Stimulated activated CD4-positive, alpha-beta T cell treated with anti-CD3 and anti-CD28 coated beads, Interleukin-15, amount 100 ng/mL, for 1 hour (primary cell): ENCODE data around the gene NAMPT.
"Not testable (repeated sequence)": the region's sequence is repeated elsewhere in the genome, so short reads cannot be mapped to it uniquely, and the experiment has no call there.

ENCODE experiments used
- DNase-seq, 2 donors: peaks; one replicate each; pipeline ENCODE4 v3.0.0-alpha.2; 2020; ENCODE audit warnings: low read depth in 1 of 2, low spot score in 1 of 2

NAMPT gene

GRCh38 chr7:106305732-106306131, 20.9 kb upstream of the NAMPT start:
- no peak for DNase-seq

- no peak for DNase-seq
Observed at GRCh38 chr7:106304568-106304967, 19.8 kb upstream of the NAMPT start.

GRCh38 chr7:106298631-106299030, 13.8 kb upstream of the NAMPT start:
- not testable (repeated sequence) for DNase-seq

DNA sequence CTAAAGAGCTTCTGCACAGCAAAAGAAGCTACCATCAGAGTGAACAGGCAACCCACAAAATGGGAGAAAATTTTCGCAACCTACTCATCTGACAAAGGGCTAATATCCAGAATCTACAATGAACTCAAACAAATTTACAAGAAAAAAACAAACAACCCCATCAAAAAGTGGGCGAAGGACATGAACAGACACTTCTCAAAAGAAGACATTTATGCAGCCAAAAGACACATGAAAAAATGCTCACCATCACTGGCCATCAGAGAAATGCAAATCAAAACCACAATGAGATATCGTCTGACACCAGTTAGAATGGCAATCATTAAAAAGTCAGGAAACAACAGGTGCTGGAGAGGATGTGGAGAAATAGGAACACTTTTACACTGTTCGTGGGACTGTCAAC, 13.4 kb upstream of the NAMPT start:
- not testable (repeated sequence) for DNase-seq

DNA sequence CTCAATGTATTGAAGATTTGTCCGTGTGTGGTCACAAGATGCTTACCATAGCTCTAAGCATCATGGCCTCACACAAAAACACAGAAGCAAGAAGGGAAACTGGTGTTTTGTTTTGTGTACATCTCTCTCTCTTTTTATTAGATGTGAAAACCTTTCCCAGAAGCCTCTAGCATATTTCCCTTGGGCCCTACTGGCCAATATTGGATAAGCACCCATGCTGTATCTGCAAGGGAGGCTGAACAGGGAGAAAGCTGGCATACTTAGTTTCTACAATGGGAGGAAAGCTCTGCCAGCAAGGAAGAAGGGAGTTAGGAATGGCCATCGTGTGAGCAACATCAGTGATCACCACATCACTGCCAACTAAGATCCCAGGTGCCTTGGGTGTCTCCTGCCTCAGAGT, 9.6 kb upstream of the NAMPT start:
- no peak for DNase-seq

DNA sequence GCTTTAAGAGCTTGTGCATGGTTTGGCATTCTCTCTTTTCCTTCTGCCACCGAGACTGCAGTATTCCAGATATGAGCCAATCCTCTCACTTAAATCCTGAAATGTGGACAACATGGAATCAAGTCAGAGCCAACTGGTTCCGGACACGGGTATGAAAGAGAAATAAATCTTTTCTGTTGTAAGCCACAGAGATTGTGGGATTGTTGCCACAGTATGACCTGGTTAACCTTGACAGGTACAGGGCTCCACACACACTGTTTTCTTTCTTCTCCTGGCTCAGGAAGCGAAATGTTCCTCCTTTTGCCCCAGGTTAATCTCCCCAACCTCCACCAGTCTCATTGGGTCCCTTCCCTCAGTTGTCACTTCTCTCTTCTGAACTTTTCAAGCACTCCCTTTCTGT, 6.5 kb upstream of the NAMPT start:
- no peak for DNase-seq

- no peak for DNase-seq
Observed at GRCh38 chr7:106290319-106290718, 5.5 kb upstream of the NAMPT start.

DNA sequence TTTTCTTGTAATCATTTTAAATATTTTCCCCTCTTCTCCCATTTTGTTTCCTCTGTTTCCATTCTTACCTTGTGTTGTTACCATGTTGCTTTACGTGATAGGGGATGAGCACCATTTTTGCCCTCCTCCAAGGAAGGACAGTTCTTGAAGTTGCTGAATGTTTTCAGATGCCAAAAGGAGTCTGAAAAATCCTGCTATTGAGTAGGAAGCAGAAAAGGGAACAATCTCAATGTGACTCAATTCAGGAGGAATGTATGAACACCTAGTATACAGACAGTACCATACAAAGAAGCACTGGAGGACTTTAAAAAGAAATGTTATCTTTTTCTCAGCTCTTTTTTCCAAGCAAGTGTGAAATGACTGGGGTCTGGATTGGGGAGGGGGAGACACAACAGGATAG, 5.1 kb upstream of the NAMPT start:
- no peak for DNase-seq

DNA sequence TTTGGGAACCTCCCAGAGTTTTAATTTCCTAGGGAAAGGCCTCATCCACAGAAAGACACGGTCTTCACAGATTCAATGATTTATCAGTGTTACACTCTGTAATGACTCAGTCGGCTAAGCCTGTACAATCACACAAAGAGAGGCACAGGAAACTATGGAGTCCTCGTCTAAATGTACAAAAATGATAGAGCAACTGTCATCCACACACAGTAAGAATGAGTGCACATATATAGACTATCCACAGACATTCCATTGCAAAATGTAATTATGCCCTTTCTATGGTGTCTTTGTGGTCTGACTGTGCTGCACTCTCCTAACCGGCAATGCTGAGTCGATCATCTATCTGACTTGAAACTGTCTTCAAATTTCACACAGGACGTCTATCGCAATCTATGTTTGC, 3.5 kb upstream of the NAMPT start:
- no peak for DNase-seq

- DNase-seq: no peak
Observed at GRCh38 chr7:106287786-106288185, 3.0 kb upstream of the NAMPT start.

DNA sequence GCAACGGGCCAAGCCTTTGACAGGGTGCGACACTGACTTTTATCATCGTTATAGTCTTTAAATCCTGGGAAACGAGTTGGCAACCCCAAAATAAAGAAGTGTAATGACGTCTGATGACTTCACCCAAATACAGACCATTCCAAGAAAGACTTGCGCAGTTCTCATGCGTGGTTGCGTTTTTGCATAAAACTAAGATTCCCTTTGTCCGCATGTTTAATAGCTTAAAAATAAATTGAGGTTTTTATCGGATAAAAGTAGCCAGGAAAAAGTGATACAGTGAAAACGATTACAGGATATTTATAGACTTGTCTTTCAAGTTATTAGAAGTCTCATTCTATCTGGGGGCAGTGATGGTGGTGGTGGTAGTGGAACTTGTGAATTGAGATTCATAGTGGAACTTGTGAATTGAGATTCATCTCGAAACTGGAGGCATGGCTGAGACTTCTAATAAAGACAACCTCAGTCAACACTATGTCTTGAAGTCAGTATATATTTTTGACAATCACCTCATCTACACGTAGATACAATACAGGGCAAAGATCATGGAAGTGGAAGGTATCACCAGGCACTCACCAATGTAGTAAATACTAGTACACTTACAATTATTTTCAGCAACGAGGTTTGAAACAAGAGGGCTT, 1.2 kb upstream of the NAMPT start:
- DNase-seq: no peak

GRCh38 chr7:106285051-106285854, 470 bp upstream of the NAMPT start:
- DNase-seq: peak; percentile 96 to 100

DNA sequence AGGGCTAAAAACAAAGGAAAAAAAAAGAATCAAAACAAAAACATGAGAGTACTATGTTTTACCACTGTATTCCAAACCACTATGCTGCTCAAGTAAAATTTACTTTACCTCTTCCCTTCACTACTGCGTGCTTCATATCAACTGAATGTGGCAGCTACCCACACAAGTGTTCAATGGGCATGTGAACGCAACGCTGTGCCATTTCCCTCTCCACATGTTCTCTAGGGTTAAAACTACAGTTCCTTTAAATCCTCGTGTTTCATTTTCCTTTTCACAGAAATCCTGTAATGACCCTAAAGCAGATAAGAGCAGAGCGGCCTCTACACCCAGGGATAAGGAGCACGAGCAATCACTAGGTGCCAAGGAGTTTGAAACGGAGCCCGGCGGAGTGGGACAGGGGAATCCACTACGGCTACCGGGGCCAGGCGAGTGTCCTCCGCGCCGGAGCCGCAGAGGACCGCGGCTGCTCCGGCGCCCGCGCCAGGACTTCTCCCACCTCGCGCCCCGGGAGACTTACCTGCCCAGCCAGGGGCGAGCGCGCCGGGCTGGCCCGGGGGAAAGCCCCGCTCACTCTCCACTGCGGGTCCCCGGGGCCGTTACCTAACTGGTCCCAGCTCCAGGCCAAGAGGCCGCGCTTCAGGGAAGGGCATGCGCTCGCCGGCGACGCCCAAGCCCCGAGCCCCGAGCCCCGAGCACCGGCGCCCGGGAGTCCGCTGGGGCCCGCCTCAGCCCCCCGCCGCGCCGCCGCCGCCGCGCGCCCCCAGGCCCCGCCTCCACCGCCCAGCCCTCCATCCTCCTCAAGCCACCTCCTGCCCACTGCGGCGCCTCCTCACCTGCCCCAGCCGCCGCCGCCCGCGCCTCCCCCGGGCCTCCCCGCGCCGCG, 711 bp downstream of the NAMPT start:
- DNase-seq: peak; percentile 22 to 43

- DNase-seq: no peak
Observed at GRCh38 chr7:106283501-106283830, 1.3 kb downstream of the NAMPT start.

- no peak for DNase-seq
Observed at GRCh38 chr7:106282852-106283251, 1.9 kb downstream of the NAMPT start.

GRCh38 chr7:106282390-106282789, 2.4 kb downstream of the NAMPT start:
- DNase-seq: no peak

DNA sequence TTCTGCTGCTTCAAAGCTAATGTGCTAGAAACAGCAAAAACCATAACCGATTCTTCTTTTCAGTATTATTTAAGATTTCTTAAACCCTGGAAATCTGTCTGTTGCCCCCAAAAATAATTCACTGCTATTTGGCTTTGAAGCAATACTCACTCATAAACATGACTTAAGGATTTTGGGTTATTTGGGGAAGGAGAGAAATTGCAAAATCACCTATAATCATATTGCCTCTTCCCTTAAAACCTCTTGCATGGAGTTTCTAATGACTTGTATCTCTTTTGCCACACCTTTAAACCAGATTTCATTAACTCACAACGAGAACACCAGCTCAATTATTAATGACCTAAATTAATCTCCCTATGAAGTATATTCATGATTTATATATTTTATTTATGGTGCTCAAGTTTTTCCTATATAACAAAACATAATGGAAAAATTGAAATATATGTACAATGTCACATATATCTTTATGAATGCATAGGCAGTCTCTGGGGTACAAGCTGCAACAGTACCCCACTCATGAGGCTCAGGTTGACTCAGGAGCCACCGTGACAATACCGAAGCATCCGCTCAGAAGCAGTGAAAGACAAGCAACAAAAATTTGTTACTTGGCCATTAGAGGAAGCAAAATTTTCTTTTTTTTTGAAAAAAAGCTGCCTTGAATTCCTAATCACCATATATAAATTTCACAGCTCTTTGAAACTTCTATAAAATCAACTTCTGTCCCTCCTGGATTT, 3.0 kb downstream of the NAMPT start:
- DNase-seq: no peak

GRCh38 chr7:106281127-106281526, 3.7 kb downstream of the NAMPT start:
- DNase-seq: no peak

GRCh38 chr7:106279425-106280197, 5.2 kb downstream of the NAMPT start:
- DNase-seq: no peak

DNA sequence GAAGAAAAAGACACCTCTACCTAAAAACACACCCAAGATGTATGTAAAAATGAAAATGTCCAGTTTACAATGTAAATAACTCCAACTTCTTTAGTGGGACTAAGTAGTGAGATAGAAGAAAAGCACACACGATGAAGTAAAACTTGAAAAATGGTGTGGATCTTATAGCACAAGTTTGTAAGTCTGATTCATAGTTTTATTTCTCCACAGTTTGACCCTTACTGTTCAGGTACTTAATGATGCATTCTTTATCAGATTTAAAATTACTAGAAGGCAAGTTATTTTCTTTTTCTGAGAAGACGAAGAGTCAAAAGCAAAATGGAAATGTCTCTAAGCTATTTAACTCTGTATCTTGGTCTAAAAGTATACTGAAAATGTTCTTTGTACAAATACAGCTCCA, 6.1 kb downstream of the NAMPT start:
- DNase-seq: no peak

DNA sequence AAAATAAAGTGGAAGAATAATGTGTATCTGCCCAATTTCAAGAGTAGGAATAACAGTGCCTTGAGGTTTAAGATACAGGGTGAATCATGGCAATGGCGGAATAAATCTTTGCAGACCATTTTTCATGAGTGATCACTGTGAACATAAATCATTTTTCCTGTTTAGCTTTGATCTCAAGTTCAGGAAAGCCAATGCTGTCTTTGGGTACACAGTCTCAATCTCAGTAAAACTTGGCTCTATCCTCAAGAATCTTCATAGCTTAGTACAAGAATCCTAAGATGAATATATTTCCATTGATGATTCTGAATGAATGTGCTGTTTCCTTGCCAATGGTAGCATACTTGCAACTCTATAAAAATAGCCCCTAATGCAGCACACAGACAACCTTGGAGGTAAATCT, 6.8 kb downstream of the NAMPT start:
- DNase-seq: no peak
